Activated CD4-positive, alpha-beta T cell treated with anti-CD3 and anti-CD28 coated beads, Interleukin-2, amount 10 ng/mL, durations not matched to agents 7 days and 5 days (primary cell): ENCODE data around the gene SH3BP5L. TPM values are rescaled to one million over a fixed set of nuclear protein-coding genes. Genes with fewer than 3 reads are reported as not detected.

ENCODE experiments used
- CTCF ChIA-PET: fragments of 350-600 bp; sonication (Branson Sonifier 250); formaldehyde crosslinking; loops from one replicate; lab custom pipeline; 2021; ENCODE audit warnings: antibody characterized with exemption; lab: Charles Lee
- POLR2A ChIA-PET: fragments of 350-600 bp; sonication (Branson Sonifier 250); formaldehyde crosslinking; loops from one replicate; lab custom pipeline; 2021; ENCODE audit warnings: antibody characterized with exemption; lab: Charles Lee
- DNase-seq: peaks from one replicate; pipeline ENCODE4 v3.0.0-alpha.2; 2020
- H3K27ac Mint-ChIP-seq: one replicate; pipeline ENCODE4 v1.8.0; 2021; ENCODE audit warnings: mild to moderate bottlenecking, moderate library complexity, mixed read lengths
- H3K27me3 Mint-ChIP-seq: one replicate; pipeline ENCODE4 v1.8.0; 2021; ENCODE audit warnings: mixed read lengths
- H3K36me3 Mint-ChIP-seq: one replicate; pipeline ENCODE4 v1.8.0; 2021; ENCODE audit warnings: low read depth, mixed read lengths
- H3K4me1 Mint-ChIP-seq: one replicate; pipeline ENCODE4 v1.8.0; 2021; ENCODE audit warnings: mixed read lengths
- H3K4me3 Mint-ChIP-seq: one replicate; pipeline ENCODE4 v1.8.0; 2021; ENCODE audit warnings: mild to moderate bottlenecking, moderate library complexity, mixed read lengths
- H3K9me3 Mint-ChIP-seq: one replicate; pipeline ENCODE4 v1.8.0; 2021; ENCODE audit warnings: mixed read lengths
- total RNA-seq, 2 experiments: library from RNA; stranded (reverse); gene quantifications; one replicate each; pipeline ENCODE4 v1.2.3, GENCODE V29; 2021

SH3BP5L gene
- total RNA-seq, 2 experiments from 2014 or later = 29.7 to 32.7 TPM

DNA sequence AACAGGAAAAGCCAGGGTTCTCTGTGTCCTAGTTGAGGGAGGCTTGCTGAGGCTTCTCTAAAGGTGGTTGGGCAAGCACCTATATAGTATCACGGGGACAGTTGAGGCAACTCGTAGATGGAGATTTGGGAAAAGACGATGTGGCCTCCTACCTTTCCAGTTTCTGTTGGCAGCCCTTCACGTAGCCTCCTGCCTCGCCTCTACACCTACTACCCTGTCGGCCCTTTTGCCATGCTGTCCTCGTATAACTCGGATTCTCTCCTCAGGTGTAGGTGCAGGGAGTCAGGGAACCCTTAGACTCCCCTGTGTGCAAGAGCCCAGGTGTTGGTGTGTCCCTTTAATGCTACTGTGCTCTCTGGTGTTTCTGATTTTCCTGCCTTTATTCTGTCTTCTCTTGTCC is 22.9 kb upstream of the SH3BP5L start:
- H3K9me3 Mint-ChIP-seq = no peaks in the 10 kb centered on the region
- ChIA-PET POLR2A (no interaction called here), CTCF (no interaction called here)
- H3K36me3 Mint-ChIP-seq = peaks cover 26% of the 10 kb centered on the region
- peak overlapping the region; percentile 39 for H3K27ac Mint-ChIP-seq
- no peaks in the 10 kb centered on the region for H3K4me1 Mint-ChIP-seq
- no peak overlapping the region for H3K4me3 Mint-ChIP-seq
- DNase-seq = no peak
- H3K27me3 Mint-ChIP-seq = no peaks in the 10 kb centered on the region

GRCh38 chr1:248847956-248848561 is 22.3 kb upstream of the SH3BP5L start:
- H3K4me3 Mint-ChIP-seq = no peak overlapping the region
- POLR2A ChIA-PET = no interaction called here
- CTCF ChIA-PET = no interaction called here

DNA sequence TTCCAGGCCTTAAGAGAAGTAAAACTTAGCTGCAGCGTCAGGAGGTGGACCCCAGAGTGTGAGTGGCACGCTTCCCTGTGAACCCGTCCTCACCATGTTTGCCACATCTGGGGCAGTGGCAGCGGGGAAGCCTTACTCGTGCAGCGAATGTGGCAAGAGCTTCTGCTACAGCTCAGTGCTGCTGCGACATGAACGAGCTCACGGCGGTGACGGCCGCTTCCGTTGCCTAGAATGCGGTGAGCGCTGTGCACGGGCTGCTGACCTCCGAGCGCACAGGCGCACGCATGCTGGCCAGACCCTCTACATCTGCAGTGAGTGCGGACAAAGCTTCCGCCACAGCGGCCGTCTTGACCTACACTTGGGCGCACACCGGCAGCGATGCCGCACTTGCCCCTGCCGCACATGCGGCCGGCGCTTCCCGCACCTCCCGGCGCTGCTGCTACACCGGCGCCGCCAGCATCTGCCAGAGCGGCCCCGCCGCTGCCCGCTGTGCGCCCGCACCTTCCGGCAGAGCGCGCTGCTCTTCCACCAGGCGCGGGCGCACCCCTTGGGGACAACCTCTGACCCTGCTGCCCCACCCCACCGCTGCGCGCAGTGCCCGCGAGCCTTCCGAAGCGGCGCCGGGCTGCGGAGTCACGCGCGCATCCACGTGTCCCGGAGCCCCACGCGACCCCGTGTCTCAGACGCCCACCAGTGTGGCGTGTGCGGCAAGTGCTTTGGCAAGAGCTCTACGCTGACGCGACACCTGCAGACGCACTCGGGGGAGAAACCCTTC is 21.7 kb upstream of the SH3BP5L start:
- POLR2A ChIA-PET = no interaction called here
- no peaks in the 10 kb centered on the region for H3K9me3 Mint-ChIP-seq
- H3K27ac Mint-ChIP-seq = no peak overlapping the region
- H3K4me3 Mint-ChIP-seq = no peak overlapping the region
- CTCF ChIA-PET = no interaction called here
- H3K27me3 Mint-ChIP-seq = no peaks in the 10 kb centered on the region
- DNase-seq = no peak
- H3K36me3 Mint-ChIP-seq = peaks cover 26% of the 10 kb centered on the region
- H3K4me1 Mint-ChIP-seq = no peaks in the 10 kb centered on the region

More at GRCh38 chr1:248847956-248848561, 22.3 kb upstream of the SH3BP5L start:
- no peak overlapping the region for H3K27ac Mint-ChIP-seq
- H3K36me3 Mint-ChIP-seq = peaks cover 26% of the 10 kb centered on the region
- H3K9me3 Mint-ChIP-seq = no peaks in the 10 kb centered on the region
- no peaks in the 10 kb centered on the region for H3K27me3 Mint-ChIP-seq
- H3K4me1 Mint-ChIP-seq = no peaks in the 10 kb centered on the region
- no peak for DNase-seq

DNA sequence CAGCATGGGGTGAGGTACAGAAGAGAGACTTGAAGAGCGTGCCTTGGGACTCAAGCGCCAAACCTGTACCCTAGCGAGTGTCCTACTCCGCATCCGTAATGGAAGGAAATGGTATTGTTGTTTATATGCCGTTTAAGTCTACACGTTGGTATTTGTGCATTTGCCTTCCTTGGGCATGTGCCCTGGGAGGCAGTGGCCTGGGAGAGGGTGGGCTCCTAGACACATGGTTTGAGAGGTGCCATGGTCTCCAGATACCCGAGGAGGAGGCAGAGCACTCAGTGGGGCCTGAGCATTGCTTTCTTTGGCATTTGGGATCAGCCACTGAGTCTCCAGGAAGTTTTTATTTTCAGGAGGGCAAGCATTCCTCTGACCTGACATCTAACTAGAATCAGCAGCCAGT is 18.8 kb upstream of the SH3BP5L start:
- H3K4me1 Mint-ChIP-seq = peaks cover 18% of the 10 kb centered on the region
- H3K27me3 Mint-ChIP-seq = no peaks in the 10 kb centered on the region
- H3K36me3 Mint-ChIP-seq = peaks cover 26% of the 10 kb centered on the region
- ChIA-PET CTCF (interaction anchor here (1.3 to 2.3 kb wide), 3 partner anchors 13 to 62 kb away, joined by 3 to 9 read pairs (median 3); partner anchors contain the start of genes PGBD2 and ZNF692), POLR2A (no interaction called here)
- no peak overlapping the region for H3K4me3 Mint-ChIP-seq
- no peak overlapping the region for H3K27ac Mint-ChIP-seq
- DNase-seq = no peak
- no peaks in the 10 kb centered on the region for H3K9me3 Mint-ChIP-seq

- H3K4me3 Mint-ChIP-seq = no peak overlapping the region
- H3K9me3 Mint-ChIP-seq = no peaks in the 10 kb centered on the region
- no peak for DNase-seq
- CTCF ChIA-PET = interaction anchor here (0.5 kb wide), 1 partner anchor 14 kb away, joined by 4 read pairs; no protein-coding TSS in a partner anchor
- H3K27ac Mint-ChIP-seq = no peak overlapping the region
- POLR2A ChIA-PET = no interaction called here
- H3K36me3 Mint-ChIP-seq = peaks cover 21% of the 10 kb centered on the region
- peaks cover 24% of the 10 kb centered on the region for H3K4me1 Mint-ChIP-seq
- H3K27me3 Mint-ChIP-seq = no peaks in the 10 kb centered on the region
Measured at GRCh38 chr1:248843687-248844086, 18.0 kb upstream of the SH3BP5L start.

- ChIA-PET CTCF (interaction anchor here (0.6 kb wide), 1 partner anchor 1859 kb away, joined by 5 read pairs; no protein-coding TSS in a partner anchor), POLR2A (no interaction called here)
- no peaks in the 10 kb centered on the region for H3K9me3 Mint-ChIP-seq
- no peak for DNase-seq
- H3K27ac Mint-ChIP-seq = no peak overlapping the region
- H3K4me1 Mint-ChIP-seq = peaks cover 24% of the 10 kb centered on the region
- H3K4me3 Mint-ChIP-seq = no peak overlapping the region
- peaks cover 18% of the 10 kb centered on the region for H3K36me3 Mint-ChIP-seq
- H3K27me3 Mint-ChIP-seq = no peaks in the 10 kb centered on the region
Measured at GRCh38 chr1:248842781-248843331, 17.1 kb upstream of the SH3BP5L start.

GRCh38 chr1:248841702-248842395 is 16.1 kb upstream of the SH3BP5L start:
- peaks cover 24% of the 10 kb centered on the region for H3K4me1 Mint-ChIP-seq
- ChIA-PET CTCF (interaction anchor here (1.3 to 1.7 kb wide), 4 partner anchors 14 to 20 kb away, joined by 5 to 12 read pairs (median 6); partner anchors contain the start of genes SH3BP5L and ZNF692), POLR2A (no interaction called here)
- no peaks in the 10 kb centered on the region for H3K9me3 Mint-ChIP-seq
- no peaks in the 10 kb centered on the region for H3K27me3 Mint-ChIP-seq
- H3K27ac Mint-ChIP-seq = no peak overlapping the region
- H3K36me3 Mint-ChIP-seq = peaks cover 12% of the 10 kb centered on the region
- H3K4me3 Mint-ChIP-seq = no peak overlapping the region
- DNase-seq = peak; percentile 60

DNA sequence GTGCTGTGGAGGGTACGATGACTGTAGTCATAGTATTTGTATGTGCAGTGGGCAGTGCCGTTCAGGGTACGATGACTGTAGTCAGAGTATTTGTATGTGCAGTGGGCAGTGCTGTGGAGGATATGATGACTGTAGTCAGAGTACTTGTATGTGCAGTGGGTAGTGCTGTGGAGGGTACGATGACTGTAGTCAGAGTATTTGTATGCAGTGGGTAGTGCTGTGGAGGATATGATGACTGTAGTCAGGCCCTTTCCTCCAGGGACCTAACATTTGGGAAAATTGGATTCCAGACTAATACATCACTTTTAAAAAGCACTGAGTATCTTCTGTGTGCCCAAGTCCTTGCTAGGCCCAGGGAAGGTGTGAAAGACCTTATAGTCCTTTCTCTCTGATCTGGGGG is 15.2 kb upstream of the SH3BP5L start:
- H3K36me3 Mint-ChIP-seq = peaks cover 7% of the 10 kb centered on the region
- ChIA-PET CTCF (interaction anchor here (1.3 to 1.7 kb wide), 4 partner anchors 13 to 21 kb away, joined by 5 to 12 read pairs (median 6); partner anchors contain the start of genes SH3BP5L and ZNF692), POLR2A (no interaction called here)
- no peak for DNase-seq
- no peak overlapping the region for H3K27ac Mint-ChIP-seq
- H3K9me3 Mint-ChIP-seq = no peaks in the 10 kb centered on the region
- H3K4me1 Mint-ChIP-seq = peaks cover 24% of the 10 kb centered on the region
- no peaks in the 10 kb centered on the region for H3K27me3 Mint-ChIP-seq
- peak overlapping the region; percentile 8 for H3K4me3 Mint-ChIP-seq

DNA sequence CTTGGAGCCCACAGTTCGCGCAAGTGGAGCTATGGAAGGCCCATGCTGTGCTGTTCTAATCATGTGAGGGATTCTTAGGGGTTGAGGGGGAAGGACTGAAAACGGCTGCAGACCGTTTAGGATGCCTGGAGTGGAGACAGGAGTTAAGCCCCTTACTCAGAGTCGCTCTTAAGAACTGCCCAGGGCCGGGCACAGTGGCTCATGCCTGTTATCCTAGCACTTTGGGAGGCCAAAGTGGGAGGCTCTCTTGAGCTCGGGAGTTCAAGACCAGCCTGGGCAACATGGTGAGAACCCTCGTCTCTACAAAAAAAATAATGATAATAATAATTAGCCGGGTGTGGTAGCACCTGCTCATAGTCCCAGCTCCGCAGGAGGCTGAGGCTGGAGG is 13.4 kb upstream of the SH3BP5L start:
- Mint-ChIP-seq H3K4me3 (no peak overlapping the region), H3K36me3 (no peaks in the 10 kb centered on the region), H3K27me3 (no peaks in the 10 kb centered on the region), H3K27ac (peak overlapping the region; percentile 97), H3K4me1 (peaks cover 24% of the 10 kb centered on the region), H3K9me3 (no peaks in the 10 kb centered on the region)
- POLR2A ChIA-PET = interaction anchor here (0.6 to 1.8 kb wide), 2 partner anchors 14 to 85 kb away, joined by 3 to 6 read pairs; partner anchors contain the start of gene SH3BP5L
- no peak for DNase-seq
- CTCF ChIA-PET = interaction anchor here (1.3 to 4.9 kb wide), 4 partner anchors 13 to 87 kb away, joined by 4 to 41 read pairs (median 10); partner anchors contain the start of genes SH3BP5L and ZNF692

GRCh38 chr1:248838357-248839167 is 12.8 kb upstream of the SH3BP5L start:
- CTCF ChIA-PET = interaction anchor here (1.3 to 4.9 kb wide), 6 partner anchors 10 to 87 kb away, joined by 4 to 41 read pairs (median 10); partner anchors contain the start of genes SH3BP5L and ZNF692
- DNase-seq = peak; percentile 89
- H3K9me3 Mint-ChIP-seq = no peaks in the 10 kb centered on the region
- H3K4me1 Mint-ChIP-seq = peaks cover 24% of the 10 kb centered on the region
- H3K4me3 Mint-ChIP-seq = no peak overlapping the region
- H3K27me3 Mint-ChIP-seq = no peaks in the 10 kb centered on the region
- peak overlapping the region; percentile 97 for H3K27ac Mint-ChIP-seq
- no peaks in the 10 kb centered on the region for H3K36me3 Mint-ChIP-seq
- POLR2A ChIA-PET = interaction anchor here (0.6 to 1.8 kb wide), 4 partner anchors 11 to 86 kb away, joined by 3 to 6 read pairs (median 4); partner anchors contain the start of genes SH3BP5L and ZNF692

DNA sequence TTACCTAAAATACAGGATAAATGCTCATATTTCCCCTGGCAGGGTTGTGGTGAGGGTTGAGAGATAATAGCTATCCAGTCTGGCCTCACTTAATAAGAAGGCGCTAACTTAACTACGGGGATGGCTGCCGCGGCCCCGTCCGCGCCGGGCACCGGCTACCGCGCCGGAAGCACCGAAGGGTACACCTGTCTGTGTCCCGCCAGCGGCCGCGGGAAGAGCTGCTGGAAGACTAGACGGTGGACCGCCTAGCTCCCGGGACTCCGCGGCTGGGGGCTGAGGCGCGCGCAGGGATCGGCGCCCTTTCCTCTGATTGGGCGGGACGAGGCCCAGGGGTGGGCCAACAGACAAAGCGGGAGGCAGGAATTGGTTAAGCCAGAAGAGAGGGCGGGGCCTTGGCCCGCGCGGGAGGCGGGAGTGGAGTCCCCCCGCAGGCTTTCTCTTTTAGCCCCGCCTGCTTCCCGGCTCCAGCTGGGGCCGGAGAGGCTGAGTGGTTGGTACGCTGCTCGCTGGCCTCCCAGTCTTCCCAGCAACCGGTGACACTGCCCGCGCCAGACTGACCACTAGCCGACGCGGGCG is 12.2 kb upstream of the SH3BP5L start, which contains the start of gene ZNF672:
Gene ZNF672 (plus strand): TSS at position 444 of the 576 bp plus-strand sequence. CDS start 9,051 bp downstream, outside the sequence.
- Mint-ChIP-seq H3K4me3 (no peak within 1 kb of the TSS), H3K27ac (peak within 1 kb of the TSS; percentile 97), H3K9me3 (no peaks in the 10 kb centered on the region), H3K27me3 (peaks cover 2% of the 10 kb centered on the region), H3K36me3 (no peaks in the 10 kb centered on the region), H3K4me1 (peaks cover 24% of the 10 kb centered on the region)
- POLR2A ChIA-PET = interaction anchor here (0.8 to 1.8 kb wide), 3 partner anchors 10 to 21 kb away, joined by 4 to 6 read pairs (median 5); partner anchors contain the start of genes SH3BP5L and ZNF692
- CTCF ChIA-PET = interaction anchor here (0.6 to 4.9 kb wide), 6 partner anchors 9 to 71 kb away, joined by 3 to 41 read pairs (median 8); partner anchors contain the start of genes SH3BP5L and ZNF692
- peak; percentile 96 for DNase-seq
